Loucy (cell line): ENCODE data around the gene PACSIN2.
"Not testable (repeated sequence)": the region's sequence is repeated elsewhere in the genome, so short reads cannot be mapped to it uniquely, and the experiment has no call there.

Source experiments
- H2AFZ ChIP-seq: fragments of 200-600 bp; sonication (generic); 2 replicates; pipeline ENCODE4 v1.6.0; 2016; ENCODE audit warnings: antibody characterized with exemption, mild to moderate bottlenecking, low read length, moderate library complexity
- H3F3A ChIP-seq: fragments of 200-600 bp; 2 replicates; pipeline ENCODE4 v1.6.0; 2016; ENCODE audit warnings: antibody characterized with exemption, low read depth, mild to moderate bottlenecking
- H3K27me3 ChIP-seq: fragments of 200-600 bp; sonication (generic); 2 replicates; pipeline ENCODE4 v1.6.1; 2014; ENCODE audit warnings: low read length, mild to moderate bottlenecking; ENCODE audit not compliant: insufficient read depth, poor library complexity, severe bottlenecking
- H3K36me3 ChIP-seq: fragments of 200-600 bp; sonication (generic); 2 replicates; pipeline ENCODE4 v1.6.1; 2016; ENCODE audit warnings: low read length; ENCODE audit not compliant: insufficient read depth
- H3K4me1 ChIP-seq: fragments of 200-600 bp; sonication (generic); 2 replicates; pipeline ENCODE4 v1.5.1; 2014; ENCODE audit warnings: low read length, mild to moderate bottlenecking; ENCODE audit not compliant: insufficient read depth, poor library complexity, severe bottlenecking
- H3K4me2 ChIP-seq: fragments of 200-600 bp; sonication (generic); 2 replicates; pipeline ENCODE4 v1.6.0; 2014; ENCODE audit warnings: antibody characterized with exemption, low read length, low read depth, mild to moderate bottlenecking; ENCODE audit not compliant: poor library complexity, severe bottlenecking
- H3K4me3 ChIP-seq: fragments of 200-600 bp; sonication (generic); 2 replicates; pipeline ENCODE4 v1.5.1; 2014; ENCODE audit warnings: low read length, mild to moderate bottlenecking, mixed read lengths; ENCODE audit not compliant: poor library complexity, severe bottlenecking
- H3K79me2 ChIP-seq: fragments of 200-600 bp; sonication (generic); 2 replicates; pipeline ENCODE4 v1.6.1; 2014; ENCODE audit warnings: low read length; ENCODE audit not compliant: insufficient read depth
- H3K9ac ChIP-seq: fragments of 200-600 bp; sonication (generic); 2 replicates; pipeline ENCODE4 v1.6.0; 2014; ENCODE audit warnings: mild to moderate bottlenecking, low read depth, low read length, moderate library complexity; ENCODE audit not compliant: poor library complexity, severe bottlenecking
- H3K9me2 ChIP-seq: fragments of 200-600 bp; sonication (generic); replicated peaks from 2 replicates; pipeline ENCODE4 v1.6.1; 2016; ENCODE audit warnings: low read depth, low read length, mixed read lengths
- H3K9me3 ChIP-seq: fragments of 200-600 bp; sonication (generic); 2 replicates; pipeline ENCODE4 v1.6.1; 2014; ENCODE audit warnings: mild to moderate bottlenecking, antibody characterized with exemption, low read length, low read depth; ENCODE audit not compliant: insufficient read depth
- H4K20me1 ChIP-seq: fragments of 200-600 bp; sonication (generic); 2 replicates; pipeline ENCODE4 v1.6.0; 2014; ENCODE audit warnings: antibody characterized with exemption, low read length, mild to moderate bottlenecking; ENCODE audit not compliant: insufficient read depth, poor library complexity, severe bottlenecking
- EZH2phosphoT487 ChIP-seq: fragments of 200-600 bp; IDR thresholded peaks from 2 replicates; pipeline ENCODE4 v1.6.1; 2018; ENCODE audit warnings: antibody characterized with exemption, mild to moderate bottlenecking, moderate library complexity, borderline replicate concordance
- TF ChIP-seq, protein P1 (sequence below): fragments of 200-600 bp; sonication (generic); conservative IDR thresholded peaks from 2 replicates; pipeline ENCODE4 v1.5.1; 2014; ENCODE audit warnings: mild to moderate bottlenecking, antibody characterized with exemption, low read length

Gene PACSIN2

DNA sequence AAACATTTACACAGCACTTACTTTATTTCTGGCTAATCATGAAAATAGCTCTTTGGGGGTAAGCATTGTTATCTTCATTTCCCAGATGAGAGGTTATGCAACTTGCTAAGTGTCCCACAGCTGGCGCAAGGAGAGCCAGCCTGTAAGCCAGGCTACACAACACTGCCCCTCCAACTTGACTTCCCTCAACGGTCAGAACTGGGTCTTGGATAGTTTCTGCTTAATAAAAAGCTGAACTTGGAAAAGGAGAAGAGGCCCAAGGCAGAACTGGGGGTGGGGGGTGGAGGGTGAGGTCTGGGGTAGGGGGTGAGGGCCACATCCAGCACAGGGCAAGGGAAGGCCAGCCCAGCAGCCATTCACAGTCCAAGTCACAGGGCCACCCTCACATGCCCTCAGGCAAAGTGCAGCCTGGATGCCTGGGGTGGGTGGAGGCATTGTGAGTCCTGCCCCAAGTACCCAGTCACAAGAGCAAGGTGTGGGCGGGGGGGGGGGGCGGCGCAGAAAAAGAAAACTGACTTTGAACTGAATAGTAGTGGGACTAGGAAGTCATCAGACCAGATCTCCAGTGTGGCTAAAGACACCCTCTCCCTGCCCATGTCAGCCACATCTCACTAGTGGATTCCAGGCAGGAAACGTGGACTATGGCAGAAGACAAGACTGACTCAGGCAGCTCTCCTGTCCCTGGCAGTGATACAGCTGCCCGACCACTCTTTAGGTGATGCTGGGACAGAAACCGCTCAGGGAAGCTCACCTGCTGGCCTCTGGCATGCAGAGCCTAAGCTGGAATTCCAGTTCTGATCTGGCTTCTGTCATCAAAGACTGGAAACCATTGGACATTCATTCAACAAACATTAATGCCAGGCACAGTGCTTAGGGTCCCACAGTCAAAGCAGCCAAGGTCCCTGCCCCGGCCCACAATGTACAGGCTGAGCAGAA lies 52.4 kb downstream of the PACSIN2 start:
- peaks cover 25% of the 10 kb centered on the region for H3K4me1 ChIP-seq
- H3K4me3 ChIP-seq, result no peak overlapping the region
- peaks cover 44% of the 10 kb centered on the region for H4K20me1 ChIP-seq
- H2AFZ ChIP-seq, result no peak overlapping the region
- H3K9ac ChIP-seq, result no peak overlapping the region
- H3K36me3 ChIP-seq, result no peaks in the 10 kb centered on the region; the same call in 1 of the 2 replicates
- no peak overlapping the region for H3K4me2 ChIP-seq
- H3K27me3 ChIP-seq, result no peaks in the 10 kb centered on the region
- H3K9me2 ChIP-seq, result no peaks in the 10 kb centered on the region
- peaks cover 2% of the 10 kb centered on the region; the same call in 1 of the 2 replicates for H3F3A ChIP-seq
- H3K79me2 ChIP-seq, result peaks cover 79% of the 10 kb centered on the region
- H3K9me3 ChIP-seq, result no peaks in the 10 kb centered on the region
- no peak for TF ChIP-seq EZH2phosphoT487
- TF ChIP-seq, protein P1, sequence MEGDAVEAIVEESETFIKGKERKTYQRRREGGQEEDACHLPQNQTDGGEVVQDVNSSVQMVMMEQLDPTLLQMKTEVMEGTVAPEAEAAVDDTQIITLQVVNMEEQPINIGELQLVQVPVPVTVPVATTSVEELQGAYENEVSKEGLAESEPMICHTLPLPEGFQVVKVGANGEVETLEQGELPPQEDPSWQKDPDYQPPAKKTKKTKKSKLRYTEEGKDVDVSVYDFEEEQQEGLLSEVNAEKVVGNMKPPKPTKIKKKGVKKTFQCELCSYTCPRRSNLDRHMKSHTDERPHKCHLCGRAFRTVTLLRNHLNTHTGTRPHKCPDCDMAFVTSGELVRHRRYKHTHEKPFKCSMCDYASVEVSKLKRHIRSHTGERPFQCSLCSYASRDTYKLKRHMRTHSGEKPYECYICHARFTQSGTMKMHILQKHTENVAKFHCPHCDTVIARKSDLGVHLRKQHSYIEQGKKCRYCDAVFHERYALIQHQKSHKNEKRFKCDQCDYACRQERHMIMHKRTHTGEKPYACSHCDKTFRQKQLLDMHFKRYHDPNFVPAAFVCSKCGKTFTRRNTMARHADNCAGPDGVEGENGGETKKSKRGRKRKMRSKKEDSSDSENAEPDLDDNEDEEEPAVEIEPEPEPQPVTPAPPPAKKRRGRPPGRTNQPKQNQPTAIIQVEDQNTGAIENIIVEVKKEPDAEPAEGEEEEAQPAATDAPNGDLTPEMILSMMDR, result no peak

DNA sequence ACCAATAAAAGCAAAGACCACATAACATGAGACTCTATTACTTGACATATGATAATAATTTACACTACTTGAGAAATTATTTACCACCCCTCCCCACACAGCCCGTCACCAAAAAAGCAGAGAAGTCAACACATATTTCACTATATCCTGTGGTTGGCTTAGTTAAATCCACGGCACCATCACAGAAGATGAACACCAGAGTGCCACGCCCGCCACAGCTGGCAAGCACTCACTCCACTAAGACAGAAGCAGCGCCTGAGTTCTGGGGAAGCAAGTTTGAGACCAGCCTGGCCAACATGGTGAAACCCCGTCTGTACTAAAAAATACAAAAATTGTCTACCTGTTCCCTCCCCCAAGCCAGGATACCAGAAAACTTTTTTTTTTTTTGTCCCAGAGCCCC lies 53.1 kb downstream of the PACSIN2 start:
- H3K79me2 ChIP-seq, result peaks cover 79% of the 10 kb centered on the region
- no peak overlapping the region for H2AFZ ChIP-seq
- H3K9me2 ChIP-seq, result no peaks in the 10 kb centered on the region
- H3K4me3 ChIP-seq, result no peak overlapping the region
- H3K36me3 ChIP-seq, result no peaks in the 10 kb centered on the region; the same call in 1 of the 2 replicates
- no peak overlapping the region for H3K9ac ChIP-seq
- no peaks in the 10 kb centered on the region for H3K9me3 ChIP-seq
- peaks cover 39% of the 10 kb centered on the region for H4K20me1 ChIP-seq
- peaks cover 25% of the 10 kb centered on the region for H3K4me1 ChIP-seq
- no peak overlapping the region for H3K4me2 ChIP-seq
- TF ChIP-seq, protein P1, result no peak
- TF ChIP-seq EZH2phosphoT487, result no peak
- no peaks in the 10 kb centered on the region for H3K27me3 ChIP-seq
- H3F3A ChIP-seq, result peaks cover 2% of the 10 kb centered on the region; the same call in 1 of the 2 replicates

DNA sequence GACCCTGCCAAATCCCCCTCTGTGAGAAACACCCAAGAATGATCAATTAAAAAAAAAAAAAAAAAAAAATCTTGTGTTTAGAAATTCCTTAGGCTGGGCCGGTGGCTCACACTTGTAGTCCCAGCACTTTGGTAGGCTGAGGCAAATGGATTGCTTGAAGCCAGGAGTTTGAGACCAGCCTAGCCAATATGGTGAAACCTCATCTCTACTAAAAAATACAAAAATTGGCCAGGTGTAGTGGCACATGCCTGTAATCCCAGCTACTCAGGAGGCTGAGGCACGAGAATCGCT lies 53.6 kb downstream of the PACSIN2 start:
- not testable (repeated sequence) for H3K4me3 ChIP-seq, H3K9me2 ChIP-seq, H3F3A ChIP-seq, H3K36me3 ChIP-seq, H2AFZ ChIP-seq, H3K9ac ChIP-seq, H3K27me3 ChIP-seq, H3K9me3 ChIP-seq, H3K4me2 ChIP-seq
- peaks cover 79% of the 10 kb centered on the region for H3K79me2 ChIP-seq
- H4K20me1 ChIP-seq, result peaks cover 40% of the 10 kb centered on the region
- peaks cover 25% of the 10 kb centered on the region for H3K4me1 ChIP-seq
